ENCODE data around the gene ZNF804B.

DNA sequence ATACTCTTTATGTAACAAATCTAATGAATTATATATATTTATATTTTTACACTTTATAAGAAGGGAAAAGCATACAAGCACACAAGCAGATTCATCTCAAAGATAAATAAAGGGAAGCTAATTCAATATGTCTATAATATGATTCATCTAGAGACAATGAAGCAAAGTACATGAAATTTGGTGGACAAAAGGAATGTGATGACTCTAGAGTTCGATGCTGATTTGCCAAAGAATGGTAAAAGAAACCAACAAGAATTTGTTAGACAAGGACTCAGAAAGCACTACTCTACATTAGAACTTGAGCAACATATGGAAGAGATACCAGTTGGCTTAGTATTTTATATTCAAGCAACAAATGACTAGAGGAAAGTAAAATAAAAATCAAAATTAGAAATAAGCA lies 572.5 kb downstream of the ZNF804B start:
- TF ChIP-seq, protein P1, sequence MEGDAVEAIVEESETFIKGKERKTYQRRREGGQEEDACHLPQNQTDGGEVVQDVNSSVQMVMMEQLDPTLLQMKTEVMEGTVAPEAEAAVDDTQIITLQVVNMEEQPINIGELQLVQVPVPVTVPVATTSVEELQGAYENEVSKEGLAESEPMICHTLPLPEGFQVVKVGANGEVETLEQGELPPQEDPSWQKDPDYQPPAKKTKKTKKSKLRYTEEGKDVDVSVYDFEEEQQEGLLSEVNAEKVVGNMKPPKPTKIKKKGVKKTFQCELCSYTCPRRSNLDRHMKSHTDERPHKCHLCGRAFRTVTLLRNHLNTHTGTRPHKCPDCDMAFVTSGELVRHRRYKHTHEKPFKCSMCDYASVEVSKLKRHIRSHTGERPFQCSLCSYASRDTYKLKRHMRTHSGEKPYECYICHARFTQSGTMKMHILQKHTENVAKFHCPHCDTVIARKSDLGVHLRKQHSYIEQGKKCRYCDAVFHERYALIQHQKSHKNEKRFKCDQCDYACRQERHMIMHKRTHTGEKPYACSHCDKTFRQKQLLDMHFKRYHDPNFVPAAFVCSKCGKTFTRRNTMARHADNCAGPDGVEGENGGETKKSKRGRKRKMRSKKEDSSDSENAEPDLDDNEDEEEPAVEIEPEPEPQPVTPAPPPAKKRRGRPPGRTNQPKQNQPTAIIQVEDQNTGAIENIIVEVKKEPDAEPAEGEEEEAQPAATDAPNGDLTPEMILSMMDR (IDR thresholded peaks at IDR 0.05): no peak
- TF ChIP-seq EP300 (IDR thresholded peaks at IDR 0.05): no peak
